Testis (tissue), 2 donors: ENCODE results near the gene IL1RAP.

ENCODE experiments used
- POLR2A ChIP-seq: fragments of 450-650 bp; IDR thresholded peaks from one replicate; pipeline ENCODE4 v1.6.1; 2017; ENCODE audit warnings: antibody characterized with exemption, mild to moderate bottlenecking, moderate library complexity
- TF ChIP-seq, protein P1 (sequence below), 3 experiments: fragments of 450-650 bp in 2 of 3; fragments of 200-600 bp in 1 of 3; sonication (generic) in 1 of 3; IDR thresholded peaks; one replicate each; pipeline ENCODE4 v1.5.1; 2016 to 2019; ENCODE audit warnings: antibody characterized with exemption in 3 of 3, mild to moderate bottlenecking in 2 of 3, moderate library complexity in 1 of 3

GRCh38 chr3:190644766-190645165, 130.9 kb downstream of the IL1RAP start:
- no peak for TF ChIP-seq POLR2A
- TF ChIP-seq, protein P1, sequence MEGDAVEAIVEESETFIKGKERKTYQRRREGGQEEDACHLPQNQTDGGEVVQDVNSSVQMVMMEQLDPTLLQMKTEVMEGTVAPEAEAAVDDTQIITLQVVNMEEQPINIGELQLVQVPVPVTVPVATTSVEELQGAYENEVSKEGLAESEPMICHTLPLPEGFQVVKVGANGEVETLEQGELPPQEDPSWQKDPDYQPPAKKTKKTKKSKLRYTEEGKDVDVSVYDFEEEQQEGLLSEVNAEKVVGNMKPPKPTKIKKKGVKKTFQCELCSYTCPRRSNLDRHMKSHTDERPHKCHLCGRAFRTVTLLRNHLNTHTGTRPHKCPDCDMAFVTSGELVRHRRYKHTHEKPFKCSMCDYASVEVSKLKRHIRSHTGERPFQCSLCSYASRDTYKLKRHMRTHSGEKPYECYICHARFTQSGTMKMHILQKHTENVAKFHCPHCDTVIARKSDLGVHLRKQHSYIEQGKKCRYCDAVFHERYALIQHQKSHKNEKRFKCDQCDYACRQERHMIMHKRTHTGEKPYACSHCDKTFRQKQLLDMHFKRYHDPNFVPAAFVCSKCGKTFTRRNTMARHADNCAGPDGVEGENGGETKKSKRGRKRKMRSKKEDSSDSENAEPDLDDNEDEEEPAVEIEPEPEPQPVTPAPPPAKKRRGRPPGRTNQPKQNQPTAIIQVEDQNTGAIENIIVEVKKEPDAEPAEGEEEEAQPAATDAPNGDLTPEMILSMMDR (IDR thresholded peaks at IDR 0.05) = no peak
